Colon (tissue), 2 donors: ENCODE data around the gene DIRAS2.
"Not testable (repeated sequence)": the region's sequence is repeated elsewhere in the genome, so short reads cannot be mapped to it uniquely, and the experiment has no call there.

Source experiments
- FAIRE-seq: peaks from 2 replicates; lab custom pipeline; 2012; peaks lifted over from hg19 to GRCh38; lab: Jason Lieb, UNC
- donor health status: control.
- donor health status: control.

DIRAS2 gene

GRCh38 chr9:90642570-90643539, at the start of gene DIRAS2:
Gene DIRAS2 (minus strand): TSS chr9:90642824. CDS start chr9:90613827, 28,997 bp downstream.
- no peak for FAIRE-seq

GRCh38 chr9:90684736-90685135, 42.1 kb upstream of the DIRAS2 start:
- no peak for FAIRE-seq

- FAIRE-seq: no peak
Measured at GRCh38 chr9:90684106-90684505, 41.5 kb upstream of the DIRAS2 start.

- FAIRE-seq: no peak
Measured at GRCh38 chr9:90680534-90680933, 37.9 kb upstream of the DIRAS2 start.

GRCh38 chr9:90665072-90665471, 22.4 kb upstream of the DIRAS2 start:
- FAIRE-seq: no peak

GRCh38 chr9:90659650-90660364, 17.2 kb upstream of the DIRAS2 start:
- no peak for FAIRE-seq

- FAIRE-seq: no peak
Measured at GRCh38 chr9:90658783-90659182, 16.2 kb upstream of the DIRAS2 start.

- FAIRE-seq: no peak
Measured at GRCh38 chr9:90658181-90658580, 15.6 kb upstream of the DIRAS2 start.

GRCh38 chr9:90656876-90657275, 14.3 kb upstream of the DIRAS2 start:
- not testable (repeated sequence) for FAIRE-seq

GRCh38 chr9:90651246-90651645, 8.6 kb upstream of the DIRAS2 start:
- no peak for FAIRE-seq

GRCh38 chr9:90647843-90648242, 5.2 kb upstream of the DIRAS2 start:
- no peak for FAIRE-seq

- FAIRE-seq: no peak
Measured at GRCh38 chr9:90645721-90646120, 3.1 kb upstream of the DIRAS2 start.

GRCh38 chr9:90641884-90642487, 638 bp downstream of the DIRAS2 start:
- FAIRE-seq: no peak

- no peak for FAIRE-seq
Measured at GRCh38 chr9:90641086-90641485, 1.5 kb downstream of the DIRAS2 start.

- FAIRE-seq: no peak
Measured at GRCh38 chr9:90640361-90640760, 2.3 kb downstream of the DIRAS2 start.

GRCh38 chr9:90637626-90638025, 5.0 kb downstream of the DIRAS2 start:
- FAIRE-seq: no peak

- FAIRE-seq: no peak
Measured at GRCh38 chr9:90632647-90633207, 9.9 kb downstream of the DIRAS2 start.

- FAIRE-seq: no peak
Measured at GRCh38 chr9:90631964-90632363, 10.7 kb downstream of the DIRAS2 start.

- FAIRE-seq: no peak
Measured at GRCh38 chr9:90629991-90630390, 12.6 kb downstream of the DIRAS2 start.

GRCh38 chr9:90629354-90629753, 13.3 kb downstream of the DIRAS2 start:
- no peak for FAIRE-seq

GRCh38 chr9:90616806-90617205, 25.8 kb downstream of the DIRAS2 start:
- FAIRE-seq: no peak

- FAIRE-seq: no peak
Measured at GRCh38 chr9:90613502-90613901, 29.1 kb downstream of the DIRAS2 start.
